RWPE2 (cell line): ENCODE measurements around the gene INTS7.

Experiments
- ATAC-seq: fragments of 200-7000 bp; cut with Tn5 transposase; 3 replicates; pipeline ENCODE4 v1.9.1; 2021; ENCODE audit warnings: low read depth
- DNase-seq: peaks from one replicate; pipeline ENCODE4 v3.0.0-alpha.2; 2020; ENCODE audit warnings: low spot score
- H3K27ac ChIP-seq: fragments of 450-650 bp; 2 replicates; pipeline ENCODE4 v1.5.1; 2017; ENCODE audit warnings: mild to moderate bottlenecking; ENCODE audit not compliant: poor library complexity, severe bottlenecking
- H3K27me3 ChIP-seq: fragments of 250-450 bp; sonication (Bioruptor Pico); 2 replicates; pipeline ENCODE4 v1.5.1; 2021; ENCODE audit warnings: mild to moderate bottlenecking, moderate library complexity; ENCODE audit not compliant: insufficient read depth, poor library complexity, severe bottlenecking
- H3K36me3 ChIP-seq: fragments of 250-450 bp; sonication (Bioruptor Pico); 2 replicates; pipeline ENCODE4 v1.5.1; 2020; ENCODE audit warnings: low read depth, mild to moderate bottlenecking, moderate library complexity
- H3K4me1 ChIP-seq: fragments of 250-450 bp; sonication (Bioruptor Pico); 2 replicates; pipeline ENCODE4 v1.5.1; 2021; ENCODE audit warnings: mild to moderate bottlenecking, moderate library complexity; ENCODE audit not compliant: insufficient read depth, poor library complexity, severe bottlenecking
- H3K4me3 ChIP-seq: fragments of 250-450 bp; sonication (Bioruptor Pico); 2 replicates; pipeline ENCODE4 v1.5.1; 2021; ENCODE audit warnings: mild to moderate bottlenecking, moderate library complexity; ENCODE audit not compliant: severe bottlenecking
- H3K9me3 ChIP-seq: fragments of 250-450 bp; sonication (Bioruptor Pico); 2 replicates; pipeline ENCODE4 v1.5.1; 2021; ENCODE audit warnings: mild to moderate bottlenecking, moderate library complexity; ENCODE audit not compliant: severe bottlenecking
- TF ChIP-seq, protein P1 (sequence below): fragments of 450-650 bp; IDR thresholded peaks from one replicate; pipeline ENCODE4 v1.5.1; 2017; ENCODE audit warnings: mild to moderate bottlenecking, moderate library complexity; ENCODE audit not compliant: poor library complexity, severe bottlenecking

Gene INTS7

DNA sequence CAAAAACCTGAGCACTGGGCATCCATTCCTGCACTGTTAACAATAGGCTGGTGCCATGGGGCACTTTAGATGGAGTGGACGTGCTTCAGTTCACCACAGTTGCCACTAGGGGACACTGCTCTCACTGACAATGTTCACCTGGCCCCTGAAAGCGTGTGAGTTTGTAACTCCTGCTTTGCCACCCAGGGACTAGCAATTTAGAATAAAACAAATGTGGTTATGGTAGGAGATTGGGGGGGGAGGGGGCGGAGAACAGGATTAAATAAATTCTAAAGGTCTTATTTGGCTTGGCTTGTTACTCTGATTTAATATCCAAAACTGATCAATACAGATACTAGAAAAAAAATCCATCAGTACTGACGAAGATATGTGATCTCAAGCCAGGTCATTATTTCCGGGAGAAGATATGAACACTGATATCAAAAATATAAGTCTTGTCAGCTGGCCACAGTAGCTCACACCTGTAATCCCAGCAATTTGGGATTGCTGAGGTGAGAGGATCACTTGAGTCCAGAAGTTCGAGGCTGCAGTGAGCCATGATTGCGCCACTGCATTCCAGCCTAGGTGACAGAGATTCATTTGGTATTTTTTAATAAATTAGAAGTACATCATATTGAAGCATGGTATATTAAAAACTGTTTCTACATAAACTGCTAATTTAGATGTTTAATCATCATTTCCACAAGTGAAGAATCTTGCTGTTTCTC lies 23.2 kb downstream of the INTS7 start:
- Histone ChIP-seq H3K36me3 (peaks cover 7% of the 10 kb centered on the region; the same call in 1 of the 2 replicates), H3K27ac (no peak overlapping the region), H3K4me1 (no peaks in the 10 kb centered on the region), H3K9me3 (no peaks in the 10 kb centered on the region), H3K27me3 (no peaks in the 10 kb centered on the region), H3K4me3 (no peak overlapping the region)
- DNase-seq, result no peak
- TF ChIP-seq, protein P1, sequence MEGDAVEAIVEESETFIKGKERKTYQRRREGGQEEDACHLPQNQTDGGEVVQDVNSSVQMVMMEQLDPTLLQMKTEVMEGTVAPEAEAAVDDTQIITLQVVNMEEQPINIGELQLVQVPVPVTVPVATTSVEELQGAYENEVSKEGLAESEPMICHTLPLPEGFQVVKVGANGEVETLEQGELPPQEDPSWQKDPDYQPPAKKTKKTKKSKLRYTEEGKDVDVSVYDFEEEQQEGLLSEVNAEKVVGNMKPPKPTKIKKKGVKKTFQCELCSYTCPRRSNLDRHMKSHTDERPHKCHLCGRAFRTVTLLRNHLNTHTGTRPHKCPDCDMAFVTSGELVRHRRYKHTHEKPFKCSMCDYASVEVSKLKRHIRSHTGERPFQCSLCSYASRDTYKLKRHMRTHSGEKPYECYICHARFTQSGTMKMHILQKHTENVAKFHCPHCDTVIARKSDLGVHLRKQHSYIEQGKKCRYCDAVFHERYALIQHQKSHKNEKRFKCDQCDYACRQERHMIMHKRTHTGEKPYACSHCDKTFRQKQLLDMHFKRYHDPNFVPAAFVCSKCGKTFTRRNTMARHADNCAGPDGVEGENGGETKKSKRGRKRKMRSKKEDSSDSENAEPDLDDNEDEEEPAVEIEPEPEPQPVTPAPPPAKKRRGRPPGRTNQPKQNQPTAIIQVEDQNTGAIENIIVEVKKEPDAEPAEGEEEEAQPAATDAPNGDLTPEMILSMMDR, result peak; percentile 85
- ATAC-seq, result peak; percentile 76; the same call in 2 of the 3 replicates

DNA sequence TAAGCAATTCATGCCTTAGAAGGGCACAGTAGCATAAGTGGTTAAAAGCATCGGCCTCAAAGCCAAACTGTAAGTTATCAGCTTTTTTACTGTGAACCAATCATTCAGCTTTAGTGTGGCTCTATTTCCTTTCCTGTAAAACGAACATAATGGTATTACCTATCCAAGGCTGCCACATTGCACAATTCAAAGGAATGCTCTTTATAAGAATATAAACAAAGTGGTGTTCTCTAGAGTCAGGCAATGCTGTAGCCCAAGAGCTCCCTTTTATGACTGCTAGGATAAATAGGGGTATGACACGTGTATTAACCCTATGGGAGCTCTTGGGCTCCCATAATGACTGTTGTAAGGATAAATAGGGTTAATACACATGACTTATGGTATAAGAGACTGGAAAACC lies 25.4 kb downstream of the INTS7 start:
- no peak overlapping the region for H3K27ac ChIP-seq
- TF ChIP-seq, protein P1, result no peak
- peaks cover 10% of the 10 kb centered on the region; the same call in 1 of the 2 replicates for H3K36me3 ChIP-seq
- H3K4me3 ChIP-seq, result no peak overlapping the region
- ATAC-seq (no peak), DNase-seq (no peak)
- H3K27me3 ChIP-seq, result no peaks in the 10 kb centered on the region
- no peaks in the 10 kb centered on the region for H3K9me3 ChIP-seq
- no peaks in the 10 kb centered on the region for H3K4me1 ChIP-seq

DNA sequence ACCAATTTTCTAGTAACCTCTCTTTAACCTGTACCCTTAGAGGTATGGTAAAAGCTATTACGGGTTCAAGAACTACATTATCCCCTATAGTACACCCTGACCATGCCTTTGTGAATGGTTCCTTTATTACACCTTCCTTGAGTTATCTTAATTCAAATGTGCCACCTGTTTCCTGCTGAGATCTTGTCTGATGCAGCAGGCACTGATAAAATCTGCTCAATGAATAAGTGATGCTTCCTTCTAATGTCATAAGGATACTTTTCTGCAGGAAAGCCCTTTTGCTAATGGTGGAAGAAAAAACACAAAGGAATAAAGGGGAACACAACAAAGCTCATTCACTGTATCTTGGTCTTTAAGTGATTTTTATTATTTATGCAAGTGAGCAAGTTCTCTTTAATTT lies 25.8 kb downstream of the INTS7 start:
- ATAC-seq (no peak), DNase-seq (no peak)
- no peak overlapping the region for H3K27ac ChIP-seq
- H3K4me3 ChIP-seq, result no peak overlapping the region
- H3K36me3 ChIP-seq, result peaks cover 10% of the 10 kb centered on the region; the same call in 1 of the 2 replicates
- H3K9me3 ChIP-seq, result no peaks in the 10 kb centered on the region
- no peaks in the 10 kb centered on the region for H3K27me3 ChIP-seq
- TF ChIP-seq, protein P1, result no peak
- H3K4me1 ChIP-seq, result no peaks in the 10 kb centered on the region

DNA sequence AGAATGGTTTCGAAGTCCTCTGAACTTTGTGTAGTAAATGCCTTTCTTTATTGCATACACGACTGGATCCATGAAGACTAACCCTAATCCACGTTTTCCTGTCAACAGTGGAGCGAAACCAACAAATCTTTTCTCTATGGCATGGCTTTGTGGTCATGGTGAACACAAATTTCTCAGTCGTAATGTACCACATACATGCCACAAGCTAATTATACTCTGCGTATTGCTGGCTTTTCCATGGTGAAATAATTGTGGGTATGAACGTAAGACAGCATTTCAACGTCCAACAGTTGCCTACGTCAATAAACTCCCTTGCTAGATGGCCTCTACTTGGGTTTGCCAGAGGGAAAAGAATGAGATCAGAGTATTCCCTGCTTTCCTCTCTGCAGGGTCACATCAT lies 27.5 kb downstream of the INTS7 start:
- no peak overlapping the region for H3K4me3 ChIP-seq
- H3K27me3 ChIP-seq, result no peaks in the 10 kb centered on the region
- H3K9me3 ChIP-seq, result no peaks in the 10 kb centered on the region
- no peaks in the 10 kb centered on the region for H3K4me1 ChIP-seq
- DNase-seq (no peak), ATAC-seq (no peak)
- H3K36me3 ChIP-seq, result peaks cover 10% of the 10 kb centered on the region; the same call in 1 of the 2 replicates
- TF ChIP-seq, protein P1, result no peak
- no peak overlapping the region for H3K27ac ChIP-seq

DNA sequence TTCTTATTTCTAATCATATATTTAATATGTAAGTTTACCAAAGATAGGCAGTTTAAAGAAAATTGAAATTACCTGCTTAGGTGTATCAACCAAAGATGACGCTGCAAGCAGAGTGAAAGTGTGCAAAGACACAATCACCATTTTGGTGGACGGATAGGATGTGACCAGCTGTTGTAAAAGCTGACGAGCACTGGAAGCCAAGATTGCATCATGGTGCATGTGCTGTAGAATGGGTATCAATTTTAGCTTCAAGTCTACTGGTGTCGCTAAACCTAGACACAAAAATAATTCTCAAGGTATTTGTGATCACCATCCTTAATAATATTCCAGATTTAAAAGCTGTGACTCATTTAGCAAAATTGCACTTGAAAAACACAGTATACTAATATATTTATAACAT lies 28.2 kb downstream of the INTS7 start:
- Histone ChIP-seq H3K36me3 (peaks cover 10% of the 10 kb centered on the region; the same call in 1 of the 2 replicates), H3K9me3 (no peaks in the 10 kb centered on the region), H3K27me3 (no peaks in the 10 kb centered on the region), H3K27ac (no peak overlapping the region), H3K4me1 (no peaks in the 10 kb centered on the region), H3K4me3 (no peak overlapping the region)
- TF ChIP-seq, protein P1, result no peak
- no peak for ATAC-seq
- no peak for DNase-seq
